ENCODE measurements around the gene TCEA2. TPM values are rescaled to one million over a fixed set of nuclear protein-coding genes. Genes with fewer than 3 reads are reported as not detected.

The TCEA2 gene
- total and polyA plus RNA-seq, 2 of the 13 experiments (the other 11 are each of a cell fraction or from before 2014, with no cell fraction given), result 28.1 to 33.7 TPM

- TF ChIP-seq ZNF343 (CRISPR knock-in tag; IDR thresholded peaks at IDR 0.05) (peak; percentile 90; the same call in 1 of the 2 replicates), MAX (IDR thresholded peaks at IDR 0.05) (peak; percentile 75), IRF1 (CRISPR knock-in tag; IDR thresholded peaks at IDR 0.05; ENCODE audit: low read depth) (no peak; the same call in 1 of the 2 replicates), PRDM10 (CRISPR knock-in tag; IDR thresholded peaks at IDR 0.05; ENCODE audit: low read depth) (no peak; the same call in 1 of the 2 replicates), HOXD1 (CRISPR knock-in tag; IDR thresholded peaks at IDR 0.05) (peak; percentile 48; the same call in 1 of the 2 replicates), ZBTB7B (CRISPR knock-in tag; IDR thresholded peaks at IDR 0.05) (peak; percentile 74), ZNF446 (CRISPR knock-in tag; IDR thresholded peaks at IDR 0.05) (no peak), SMYD3 (CRISPR knock-in tag; IDR thresholded peaks at IDR 0.05) (no peak), SNAPC4 (CRISPR knock-in tag; IDR thresholded peaks at IDR 0.05) (no peak; the same call in 1 of the 2 replicates), ZKSCAN8 (CRISPR knock-in tag; IDR thresholded peaks at IDR 0.05; ENCODE audit: borderline replicate concordance) (peak; percentile 67; the same call in 1 of the 2 replicates), CHD2 (IDR thresholded peaks at IDR 0.05; ENCODE audit: low read depth, low read length) (no peak), RCOR2 (CRISPR knock-in tag; IDR thresholded peaks at IDR 0.05) (0 out of 2 replicates have a peak, but pooled peaks have one; percentile 51), FLYWCH1 (CRISPR knock-in tag; IDR thresholded peaks at IDR 0.05) (no peak), PAF1 (CRISPR knock-in tag; IDR thresholded peaks at IDR 0.05) (peak; percentile 74; the same call in 1 of the 2 replicates), YEATS2 (CRISPR knock-in tag; IDR thresholded peaks at IDR 0.05; ENCODE audit: borderline replicate concordance) (peak; percentile 80), LCORL (IDR thresholded peaks at IDR 0.05) (no peak), LCORL (CRISPR knock-in tag; IDR thresholded peaks at IDR 0.05) (peak; percentile 88), NCOR1 (IDR thresholded peaks at IDR 0.05; ENCODE audit: borderline replicate concordance, low read length) (no peak; the same call in 1 of the 2 replicates), NCOA2 (CRISPR knock-in tag; IDR thresholded peaks at IDR 0.05) (peak; percentile 62; the same call in 1 of the 2 replicates), ZNF703 (CRISPR knock-in tag; IDR thresholded peaks at IDR 0.05; ENCODE audit: borderline replicate concordance) (peak; percentile 30; the same call in 1 of the 2 replicates), SAP130 (CRISPR knock-in tag; IDR thresholded peaks at IDR 0.05; ENCODE audit: low read depth) (peak; percentile 94), DNMT3B (CRISPR knock-in tag; conservative IDR thresholded peaks at IDR 0.05) (no peak; the same call in 1 of the 2 replicates), BRD4 (CRISPR knock-in tag; IDR thresholded peaks at IDR 0.05) (peak; percentile 43; the same call in 1 of the 2 replicates)
Measured at GRCh38 chr20:64035933-64036345, 27.1 kb upstream of the TCEA2 start, which contains the start of gene C20orf204 (continued).
